GM18502 (cell line): ENCODE results near the gene EN2.
A peak's percentile ranks its signal among the peaks of the same experiment; 100 is the strongest.

Source experiments
- ATAC-seq: cut with Tn5 transposase; IDR thresholded peaks from one replicate; pipeline ENCODE4 v1.9.1; 2021; ENCODE audit warnings: mild to moderate bottlenecking; ENCODE audit not compliant: unreplicated experiment, poor library complexity

The EN2 gene

DNA sequence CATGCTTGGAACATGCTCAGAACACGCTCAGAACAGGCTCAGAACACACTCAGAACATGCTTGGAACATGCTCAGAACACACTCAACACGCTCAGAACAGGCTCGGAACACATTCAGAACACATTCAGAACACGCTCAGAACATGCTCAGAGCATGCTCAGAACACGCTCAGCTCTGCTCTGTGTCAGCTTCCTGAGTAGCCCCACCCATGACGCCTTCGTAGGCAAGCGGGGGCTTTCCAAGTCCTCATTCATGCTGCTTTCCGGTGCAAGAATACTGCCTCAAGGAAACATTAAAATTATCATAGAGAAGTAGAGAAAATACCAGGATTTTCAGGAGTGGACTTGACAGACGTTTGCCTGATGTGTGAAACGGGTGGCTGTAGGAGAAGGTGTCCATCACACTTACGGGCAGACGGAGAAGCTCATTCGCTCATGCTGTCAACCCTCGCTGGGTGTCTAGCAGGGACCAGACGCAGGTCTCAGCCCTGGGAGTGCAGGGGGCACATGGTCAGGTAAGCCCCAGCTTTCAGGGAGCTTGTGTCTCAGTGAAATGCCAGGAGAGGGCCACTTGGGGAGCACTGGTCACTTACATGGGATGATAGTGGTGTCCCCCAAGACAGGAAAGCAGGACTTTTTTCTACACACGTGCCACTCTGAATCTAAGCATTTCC is 24.7 kb downstream of the EN2 start:
- ATAC-seq = no peak

GRCh38 chr7:155483245-155483644 is 25.3 kb downstream of the EN2 start:
- ATAC-seq = no peak

DNA sequence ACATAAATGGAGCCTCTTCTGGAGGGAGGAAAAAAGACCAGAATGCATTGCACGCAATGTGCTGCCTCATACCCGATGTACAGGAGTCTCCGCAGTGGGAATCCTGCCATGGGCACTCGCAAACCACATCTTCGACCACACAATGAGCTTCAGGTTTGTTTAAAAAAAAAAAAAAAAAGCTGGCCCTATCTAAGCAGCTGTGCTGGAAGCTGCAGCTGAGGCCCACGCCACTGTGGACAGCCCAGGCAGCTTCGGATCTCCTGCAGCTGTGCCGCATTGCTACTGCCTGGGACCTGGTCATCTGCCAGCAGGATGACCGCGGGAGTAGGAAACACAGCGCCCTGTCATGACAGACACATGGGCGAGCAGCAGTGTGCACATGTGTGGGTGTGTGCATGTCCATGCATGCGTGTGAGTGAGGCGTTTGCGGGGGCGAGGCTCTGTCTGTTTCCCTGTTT is 26.0 kb downstream of the EN2 start:
- no peak for ATAC-seq

- ATAC-seq = no peak
These were observed 26.8 kb downstream of the EN2 start for GRCh38 chr7:155484483-155485399.

- no peak for ATAC-seq
These were observed 29.0 kb downstream of the EN2 start for GRCh38 chr7:155486783-155487508.

DNA sequence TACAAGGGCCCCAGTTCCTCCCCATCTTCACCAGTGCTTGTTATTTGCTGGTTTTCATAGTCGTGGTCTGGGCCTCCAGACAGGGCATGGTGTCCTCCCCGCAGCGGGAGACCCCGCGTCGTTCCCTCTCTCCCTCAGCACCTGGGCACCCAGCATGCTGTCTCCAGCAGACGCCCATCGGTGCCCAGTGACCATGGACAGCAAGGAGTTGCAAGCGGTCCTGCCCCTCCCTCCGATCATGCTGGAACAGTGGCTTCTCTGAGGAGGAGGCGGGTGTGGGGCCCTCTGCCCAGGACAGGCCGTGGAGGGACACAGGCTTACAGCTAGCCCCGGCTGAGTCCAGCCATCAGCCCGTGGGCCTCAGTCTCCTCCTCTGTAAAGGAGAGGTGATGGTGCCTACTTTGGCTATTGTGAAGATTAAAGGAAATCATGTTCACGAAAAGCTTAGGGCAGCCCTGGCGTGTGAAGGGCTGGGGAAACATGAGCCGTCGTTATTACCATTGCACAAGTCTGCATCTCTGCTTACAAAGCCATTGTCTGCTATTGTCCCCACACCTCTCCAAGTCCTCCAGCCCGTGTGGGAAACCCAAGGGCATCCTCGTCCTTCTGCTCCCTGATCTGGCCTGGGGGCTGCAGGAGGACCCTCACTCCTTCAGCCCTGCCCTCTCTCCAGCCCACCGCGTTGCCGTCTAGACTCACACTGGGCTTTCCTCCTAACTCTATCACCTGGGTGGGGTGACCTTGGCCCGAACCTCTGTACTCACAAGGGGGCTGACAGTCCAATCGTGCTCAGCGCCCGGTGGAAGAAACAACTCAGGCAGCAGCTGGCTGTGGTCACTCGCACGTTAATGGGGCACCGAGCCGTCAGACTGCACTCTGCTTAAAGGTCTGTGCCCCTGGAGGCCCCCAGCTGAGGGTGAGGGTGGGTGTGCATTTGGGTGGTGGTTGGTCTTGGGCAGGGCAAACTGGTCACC is 29.9 kb downstream of the EN2 start:
- no peak for ATAC-seq

DNA sequence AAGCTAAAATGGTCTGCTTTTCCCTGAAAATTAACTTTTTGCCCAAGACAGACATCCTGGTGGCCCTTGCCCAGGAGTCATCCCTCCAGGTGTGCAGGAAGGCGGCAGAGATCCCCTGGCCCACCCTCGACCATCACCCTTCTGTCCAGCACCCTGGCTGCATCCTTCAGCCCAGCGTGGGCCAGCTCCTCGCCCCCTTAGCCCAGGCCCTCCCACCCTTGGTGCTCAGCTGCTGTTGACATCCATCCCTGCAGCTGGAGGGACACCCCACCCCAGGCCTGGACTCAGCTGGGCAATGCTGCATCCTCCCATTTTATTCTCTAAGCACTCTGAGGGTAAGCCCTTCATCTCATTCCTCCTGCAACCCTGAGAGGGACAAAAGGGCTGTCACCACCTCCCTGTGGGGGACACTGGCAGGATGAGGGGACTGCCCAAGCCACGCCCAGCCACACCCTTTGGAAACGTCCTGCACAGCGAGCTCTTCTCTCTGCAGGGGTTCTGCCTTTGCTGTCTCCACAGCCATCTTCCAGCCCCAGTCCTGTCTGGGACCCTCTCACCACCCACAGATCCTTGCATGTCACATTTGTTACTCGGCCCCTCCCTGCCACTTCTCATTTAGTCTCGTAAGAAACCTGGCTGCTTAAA is 30.7 kb downstream of the EN2 start:
- no peak for ATAC-seq

DNA sequence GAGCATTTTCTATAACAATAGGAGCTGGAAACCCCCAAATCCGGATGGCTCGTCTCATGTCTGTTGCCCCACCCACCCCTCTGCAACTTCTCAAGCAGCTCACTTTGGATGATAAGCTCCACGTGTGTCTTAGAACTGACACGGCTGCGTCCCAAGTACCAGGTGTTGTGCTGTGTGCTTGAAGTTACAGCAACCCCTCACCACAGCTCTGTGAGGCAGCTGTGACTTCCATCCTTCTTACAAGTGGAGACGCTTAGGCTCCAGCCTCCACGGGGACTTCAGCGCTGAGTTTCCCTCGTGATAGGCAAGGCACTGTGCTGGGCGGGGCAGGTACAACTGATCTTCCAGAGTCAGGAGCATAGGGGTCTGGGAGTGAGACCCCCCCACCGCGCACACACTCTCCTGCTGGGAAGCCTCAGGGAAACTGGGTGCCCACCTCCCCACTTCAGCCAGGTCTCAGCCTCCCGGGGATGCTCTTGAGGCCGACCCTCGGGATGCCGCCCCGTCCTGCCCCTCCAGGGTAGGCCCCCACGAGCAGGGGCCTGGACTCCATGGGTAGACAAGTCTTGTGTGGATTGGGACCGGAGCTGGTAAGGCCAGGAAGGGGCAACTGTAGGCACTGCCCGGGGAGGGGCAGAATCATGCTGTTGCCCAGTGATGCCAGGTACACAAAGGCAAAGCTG is 31.4 kb downstream of the EN2 start:
- peak; percentile 50 for ATAC-seq

- ATAC-seq = peak; percentile 31
These were observed 32.1 kb downstream of the EN2 start for GRCh38 chr7:155489862-155490696.

DNA sequence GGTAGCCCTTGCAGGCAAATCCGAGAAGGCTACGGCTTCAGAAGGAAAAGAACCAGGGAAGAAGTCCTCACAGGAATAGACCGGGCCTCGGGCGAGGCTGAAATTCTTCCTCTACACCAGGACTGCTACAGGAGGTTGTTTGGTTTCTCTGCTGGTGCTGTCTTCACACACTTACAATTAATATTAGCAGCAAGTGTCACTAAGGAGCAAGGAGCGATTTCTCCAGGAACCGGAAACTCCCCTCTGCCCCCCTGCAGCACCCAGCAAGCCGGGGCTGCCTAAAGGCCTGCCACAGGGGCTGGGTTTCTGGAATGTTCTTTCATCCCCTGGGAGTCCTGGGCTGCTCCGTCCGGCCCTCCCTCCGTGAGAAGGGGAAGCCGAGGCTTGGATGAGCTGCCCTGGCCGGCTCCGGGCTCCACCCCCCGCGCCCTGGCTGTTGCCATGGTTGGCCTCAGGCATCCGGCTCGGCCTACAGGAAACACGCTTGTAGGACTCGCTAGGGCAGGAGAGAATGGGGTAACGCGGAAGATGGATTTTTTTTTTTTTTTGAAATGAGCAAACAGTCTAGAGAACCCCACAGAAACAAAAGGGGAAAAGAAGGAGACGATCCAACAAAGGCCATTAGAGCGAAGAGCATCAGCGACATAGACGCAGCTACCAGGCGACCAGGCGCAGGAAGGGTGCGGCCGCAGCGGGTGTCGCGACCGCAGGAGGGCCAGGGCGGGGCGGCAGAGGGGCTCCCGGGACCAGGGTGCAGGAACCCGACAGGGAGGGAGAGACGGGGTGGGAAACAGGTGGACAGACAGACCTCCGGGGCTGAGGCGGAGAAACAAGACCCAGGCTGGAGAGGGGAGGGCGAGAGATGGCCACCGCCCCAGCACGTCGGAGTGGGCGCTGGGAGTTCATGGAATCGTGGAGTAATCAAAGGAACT is 33.0 kb downstream of the EN2 start:
- peak; percentile 94 for ATAC-seq

- ATAC-seq = no peak
These were observed 33.9 kb downstream of the EN2 start for GRCh38 chr7:155491812-155492211.

DNA sequence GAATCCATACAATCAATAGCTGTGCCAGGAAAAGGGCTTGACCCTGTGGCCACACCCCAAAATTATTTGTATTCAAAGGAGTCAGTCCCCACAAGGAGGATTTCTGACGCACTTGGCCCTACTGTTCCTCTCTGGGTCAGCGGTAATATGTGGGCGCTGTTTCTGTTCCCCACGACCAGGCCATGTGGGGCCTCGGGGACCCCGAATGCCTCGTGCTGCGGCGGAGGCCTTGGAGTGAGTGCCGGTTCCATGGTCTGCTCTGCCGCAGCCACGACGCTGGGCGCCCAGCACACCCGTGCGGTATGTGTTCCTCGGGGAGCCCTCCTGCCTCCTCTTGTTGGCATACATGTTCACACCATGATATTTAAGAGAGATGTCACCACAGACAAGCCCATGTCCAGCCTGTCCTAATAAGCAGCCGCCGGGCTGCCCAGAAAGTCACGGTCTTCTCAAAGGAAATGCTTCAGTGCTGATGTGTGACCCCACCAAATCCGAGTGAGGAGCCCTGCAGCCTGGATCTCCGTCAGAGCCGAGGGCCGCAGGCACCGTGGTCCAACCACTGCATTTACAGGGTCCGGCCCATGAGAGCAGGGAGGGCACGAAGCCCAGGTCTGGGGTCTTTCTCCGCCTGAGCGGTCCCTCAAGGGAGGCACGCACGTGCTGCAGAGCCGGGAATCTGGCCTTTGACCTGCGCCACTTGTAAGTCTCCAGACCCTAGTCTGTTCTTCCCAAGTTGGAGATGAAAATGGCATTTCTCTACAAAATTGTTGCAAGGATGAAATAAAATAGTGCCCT is 36.0 kb downstream of the EN2 start:
- no peak for ATAC-seq

GRCh38 chr7:155494551-155494950 is 36.6 kb downstream of the EN2 start:
- ATAC-seq = no peak

DNA sequence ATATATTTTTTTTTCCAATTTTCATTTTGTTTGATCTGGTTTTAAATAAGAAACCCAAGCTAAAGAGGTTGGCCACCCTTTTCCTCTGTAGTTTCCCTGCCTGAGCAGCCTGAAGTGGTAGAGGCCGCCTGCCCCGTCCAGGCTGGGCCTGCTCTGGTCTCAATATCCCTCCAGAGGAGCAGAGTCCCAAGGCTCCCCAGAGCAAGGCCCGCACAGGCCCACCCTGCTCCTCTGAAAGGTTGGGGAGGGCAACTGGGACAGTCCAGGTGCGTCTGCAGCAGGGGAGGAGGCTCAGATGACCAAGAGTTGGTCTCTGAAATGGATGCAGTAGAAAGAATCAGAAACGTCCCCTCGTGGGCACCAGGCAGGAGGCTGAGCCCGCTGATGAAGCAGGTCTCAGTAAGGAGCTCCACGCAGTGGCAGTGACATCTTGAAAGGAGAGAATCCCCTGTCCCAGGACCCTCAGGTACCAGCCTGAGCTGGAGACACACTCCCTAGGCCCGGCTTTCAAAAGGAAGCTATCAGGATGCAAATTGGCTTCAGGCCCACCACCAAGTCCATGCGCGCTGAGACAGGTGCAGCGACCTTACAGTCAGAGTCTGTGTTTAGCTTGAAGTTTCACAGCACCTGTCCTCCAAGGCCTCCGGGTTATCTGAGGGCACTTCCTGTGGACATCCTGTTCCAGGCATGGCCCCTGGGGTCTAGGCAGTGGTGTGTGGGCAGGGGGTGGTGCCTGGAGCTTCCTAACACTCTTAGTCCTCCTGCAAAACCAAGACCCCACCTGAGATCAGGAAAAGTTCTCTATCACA is 37.7 kb downstream of the EN2 start:
- ATAC-seq = no peak

DNA sequence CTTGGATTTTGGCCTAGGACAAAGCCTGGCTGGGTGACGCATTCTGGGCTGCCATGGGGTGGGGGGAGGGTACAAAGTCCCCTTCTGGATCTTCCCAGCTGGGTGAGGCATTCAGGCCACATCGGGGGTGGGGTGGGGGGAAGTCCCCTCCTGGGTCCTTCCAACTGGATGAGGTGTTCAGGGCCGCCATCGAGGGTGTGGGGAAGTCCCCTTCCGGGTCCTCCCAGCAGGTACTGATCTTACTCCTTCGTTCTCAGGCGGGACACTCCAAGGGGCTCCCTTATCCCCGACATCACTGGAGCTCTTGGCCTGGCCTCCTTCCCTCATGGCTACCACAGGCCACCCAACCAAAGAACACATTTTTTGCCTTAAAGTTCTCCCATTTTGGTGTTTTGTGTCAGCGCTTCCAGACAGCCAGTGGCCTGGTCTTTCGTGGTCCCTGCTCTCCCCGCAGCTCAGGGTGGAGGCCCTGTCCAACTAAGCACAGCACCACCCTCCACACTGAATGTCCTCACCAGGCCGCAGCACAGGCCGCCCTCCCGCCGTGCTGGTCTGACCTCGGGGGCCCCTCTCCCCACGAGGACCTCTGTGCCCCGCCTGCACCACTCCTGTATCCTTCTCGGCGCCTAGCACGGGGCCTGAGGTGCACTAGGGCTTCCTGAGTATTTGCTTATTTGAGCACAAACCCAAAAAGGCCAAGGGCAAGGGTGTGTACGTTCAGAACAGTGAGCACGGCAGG is 38.5 kb downstream of the EN2 start:
- ATAC-seq = no peak
